Stomach (tissue), 4 donors: ENCODE measurements around the gene STPG4.

ENCODE experiments used
- EP300 ChIP-seq: sonication (generic); formaldehyde crosslinking; IDR thresholded peaks from one replicate; pipeline ENCODE4 v1.6.1; 2017; ENCODE audit warnings: antibody characterized with exemption
- POLR2A ChIP-seq, 4 donors: fragments of 450-650 bp; IDR thresholded peaks; one replicate each; pipeline ENCODE4 v1.6.1; 2016; ENCODE audit warnings: antibody characterized with exemption in 4 of 4, control low read depth in 2 of 4, mild to moderate bottlenecking in 1 of 4, moderate library complexity in 1 of 4
- TF ChIP-seq, protein P1 (sequence below), 7 experiments: fragments of 450-650 bp in 4 of 7; fragments of 200-600 bp in 3 of 7; sonication (generic) in 3 of 7; IDR thresholded peaks; one replicate each; pipeline ENCODE4 v1.5.1; 2016 to 2019; ENCODE audit warnings: antibody characterized with exemption in 7 of 7, control low read depth in 2 of 7, mild to moderate bottlenecking in 1 of 7

DNA sequence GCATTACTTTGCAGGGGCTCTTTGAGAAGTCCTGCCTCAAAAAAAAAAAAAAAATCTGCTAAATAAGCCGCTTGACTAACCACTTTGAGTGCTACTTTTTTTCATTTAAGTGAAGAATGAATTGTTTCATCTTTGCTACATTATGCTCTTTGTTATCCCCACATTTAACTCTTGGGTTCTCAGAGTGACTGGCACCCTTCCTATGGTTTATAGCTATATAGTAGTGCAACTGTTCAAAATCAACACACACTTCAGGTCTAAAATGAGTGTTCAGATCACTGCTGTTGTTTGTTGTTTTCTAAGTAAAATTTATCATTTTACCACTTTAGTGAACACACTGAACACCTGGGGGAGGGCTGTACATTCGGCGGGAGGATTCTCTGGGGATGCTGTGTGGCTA is 13.6 kb downstream of the STPG4 start:
- TF ChIP-seq EP300 (no peak), POLR2A (IDR thresholded peaks at IDR 0.05) (no peak)
- TF ChIP-seq, protein P1, sequence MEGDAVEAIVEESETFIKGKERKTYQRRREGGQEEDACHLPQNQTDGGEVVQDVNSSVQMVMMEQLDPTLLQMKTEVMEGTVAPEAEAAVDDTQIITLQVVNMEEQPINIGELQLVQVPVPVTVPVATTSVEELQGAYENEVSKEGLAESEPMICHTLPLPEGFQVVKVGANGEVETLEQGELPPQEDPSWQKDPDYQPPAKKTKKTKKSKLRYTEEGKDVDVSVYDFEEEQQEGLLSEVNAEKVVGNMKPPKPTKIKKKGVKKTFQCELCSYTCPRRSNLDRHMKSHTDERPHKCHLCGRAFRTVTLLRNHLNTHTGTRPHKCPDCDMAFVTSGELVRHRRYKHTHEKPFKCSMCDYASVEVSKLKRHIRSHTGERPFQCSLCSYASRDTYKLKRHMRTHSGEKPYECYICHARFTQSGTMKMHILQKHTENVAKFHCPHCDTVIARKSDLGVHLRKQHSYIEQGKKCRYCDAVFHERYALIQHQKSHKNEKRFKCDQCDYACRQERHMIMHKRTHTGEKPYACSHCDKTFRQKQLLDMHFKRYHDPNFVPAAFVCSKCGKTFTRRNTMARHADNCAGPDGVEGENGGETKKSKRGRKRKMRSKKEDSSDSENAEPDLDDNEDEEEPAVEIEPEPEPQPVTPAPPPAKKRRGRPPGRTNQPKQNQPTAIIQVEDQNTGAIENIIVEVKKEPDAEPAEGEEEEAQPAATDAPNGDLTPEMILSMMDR (IDR thresholded peaks at IDR 0.05) = no peak
